Inferior parietal cortex (tissue), 1 donor: ENCODE data around the gene RTBDN.
"Not testable (repeated sequence)": the region's sequence is repeated elsewhere in the genome, so short reads cannot be mapped to it uniquely, and the experiment has no call there.

Source experiments
- DNase-seq: peaks from one replicate; pipeline ENCODE4 v3.0.0-alpha.2; 2016; ENCODE audit errors: extremely low spot score

The RTBDN gene

GRCh38 chr19:12825254-12826131, 8.9 kb downstream of the RTBDN start:
- no peak for DNase-seq

GRCh38 chr19:12821761-12822160, 12.6 kb downstream of the RTBDN start:
- no peak for DNase-seq

- DNase-seq: not testable (repeated sequence)
These were observed 16.6 kb downstream of the RTBDN start for GRCh38 chr19:12817810-12818209.

GRCh38 chr19:12817188-12817587, 17.2 kb downstream of the RTBDN start:
- DNase-seq: not testable (repeated sequence)

- DNase-seq: no peak
These were observed 19.3 kb downstream of the RTBDN start for GRCh38 chr19:12815088-12815487.

GRCh38 chr19:12806242-12807081, 27.9 kb downstream of the RTBDN start, which contains the start of gene RNASEH2A:
Gene RNASEH2A (plus strand): TSS chr19:12806584. CDS start chr19:12806674, 90 bp downstream.
- peak; percentile 90 for DNase-seq

- no peak for DNase-seq
These were observed 30.3 kb downstream of the RTBDN start for GRCh38 chr19:12804051-12804450.

- no peak for DNase-seq
These were observed 31.9 kb downstream of the RTBDN start for GRCh38 chr19:12802267-12803106.

- peak; percentile 80 for DNase-seq
These were observed 32.7 kb downstream of the RTBDN start, which contains the start of the genes PRDX2 and THSD8 for GRCh38 chr19:12801466-12802266. Gene PRDX2 (minus strand): TSS chr19:12801800. CDS start chr19:12801261, 539 bp downstream. Gene THSD8 (plus strand): TSS chr19:12802069. CDS start chr19:12802072, 3 bp downstream.

- DNase-seq: no peak
These were observed 33.4 kb downstream of the RTBDN start for GRCh38 chr19:12800923-12801465.

- no peak for DNase-seq
These were observed 34.0 kb downstream of the RTBDN start for GRCh38 chr19:12800466-12800770.

GRCh38 chr19:12799742-12800465, 34.5 kb downstream of the RTBDN start:
- DNase-seq: no peak

GRCh38 chr19:12797607-12798006, 36.8 kb downstream of the RTBDN start:
- DNase-seq: not testable (repeated sequence)

GRCh38 chr19:12797141-12797587, 37.2 kb downstream of the RTBDN start:
- no peak for DNase-seq

GRCh38 chr19:12796146-12797071, 38.0 kb downstream of the RTBDN start:
- peak; percentile 91 for DNase-seq

GRCh38 chr19:12794971-12795381, 39.4 kb downstream of the RTBDN start:
- no peak for DNase-seq

GRCh38 chr19:12794196-12794941, 40.0 kb downstream of the RTBDN start:
- DNase-seq: no peak
